Measurements from ENCODE around the gene TBC1D10B. TPM values are rescaled to one million over a fixed set of nuclear protein-coding genes. Genes with fewer than 3 reads are reported as not detected.
A peak's percentile ranks its signal among the peaks of the same experiment; 100 is the strongest.

Gene TBC1D10B
- total and polyA plus RNA-seq, 7 donors, result 24.5 to 50.0 (median 31.6) TPM

DNA sequence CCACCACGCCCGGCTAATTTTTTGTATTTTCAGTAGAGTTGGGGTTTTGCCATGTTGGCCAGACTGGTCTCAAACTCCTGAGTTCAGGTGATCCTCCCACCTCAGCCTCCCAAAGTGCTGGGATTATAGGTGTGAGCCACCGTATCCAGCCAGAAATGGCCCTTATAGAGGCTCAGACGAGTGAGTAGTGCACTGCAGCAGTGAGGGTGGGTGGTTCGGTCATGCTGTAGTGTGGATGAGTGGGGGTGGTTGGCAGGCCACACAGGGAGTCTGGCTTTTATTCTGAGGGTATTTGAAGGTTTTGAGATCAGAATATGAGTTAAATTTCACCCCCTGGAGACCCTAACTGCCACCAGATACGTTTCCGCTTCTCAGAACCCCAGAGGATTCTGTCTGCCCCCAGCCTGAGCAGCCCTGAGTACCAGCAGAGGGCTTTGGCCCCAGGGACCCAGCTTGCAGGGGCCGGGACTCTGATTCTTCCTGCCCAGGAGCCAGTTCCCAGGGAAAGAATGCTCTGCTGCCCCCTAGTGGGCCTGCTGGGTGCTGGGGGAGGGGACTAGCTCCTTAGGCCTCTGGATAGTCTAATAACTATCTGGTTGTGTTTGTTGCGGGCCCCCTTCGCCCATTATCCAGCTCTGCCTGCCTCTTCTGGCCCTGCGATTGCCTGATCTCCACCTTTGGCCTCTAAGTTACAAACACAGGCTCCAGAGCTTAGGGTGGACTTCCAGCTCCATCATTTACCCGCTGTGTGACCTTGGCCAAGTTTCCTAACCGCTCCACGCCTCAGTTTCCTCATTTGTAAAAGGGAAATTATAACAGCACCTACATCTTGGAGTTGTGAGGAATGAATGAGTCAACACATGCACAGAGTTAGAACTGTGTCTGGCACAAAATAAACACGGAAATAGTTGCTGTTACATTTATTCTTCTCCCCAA lies 39.1 kb upstream of the TBC1D10B start:
- TF ChIP-seq CTCF (IDR thresholded peaks at IDR 0.05), result peak; percentile 96
- no peaks in the 10 kb centered on the region for H3K9me3 ChIP-seq
- intact Hi-C loops (cut with DNase I), result loop anchor here in 1 of 2 donors (5.0 to 10.0 kb wide), 2 partner anchors 37 to 315 kb away; partner anchors contain the start of genes MYL11, TBC1D10B, TBX6 and YPEL3
- H3K27me3 ChIP-seq (ENCODE audit: insufficient read depth in 3 of 3, low read length in 2 of 3), result no peaks in the 10 kb centered on the region
- ATAC-seq (peak; percentile 76 to 78 (median 78)), DNase-seq (peak; percentile 91 to 96)
- H3K4me3 ChIP-seq, result no peak overlapping the region
- H3K36me3 ChIP-seq (ENCODE audit: insufficient read depth in 1 of 2, low read depth in 1 of 2), result peaks cover 2 to 42% of the 10 kb centered on the region in 2 donors
- no peak overlapping the region for H3K27ac ChIP-seq
- whole genome bisulfite sequencing, 3 donors, result 38 to 50% (median 41%) methylated on average over 15 of the region's 15 CpGs
- peaks cover 21% of the 10 kb centered on the region for H3K4me1 ChIP-seq

- Histone ChIP-seq H3K4me1 (peaks cover 21% of the 10 kb centered on the region), H3K36me3 (ENCODE audit: insufficient read depth in 1 of 2, low read depth in 1 of 2) (peaks cover 0 to 28% of the 10 kb centered on the region in 2 donors), H3K4me3 (peak overlapping the region; percentile 69), H3K9me3 (no peaks in the 10 kb centered on the region), H3K27me3 (ENCODE audit: insufficient read depth in 3 of 3, low read length in 2 of 3) (no peaks in the 10 kb centered on the region), H3K27ac (peak overlapping the region; percentile 83)
- no peak for TF ChIP-seq CTCF (IDR thresholded peaks at IDR 0.05)
- ATAC-seq, result peak in 2 of 4 donors; percentile 41 to 43
- DNase-seq, result no peak
- 9 to 36% (median 14%) methylated on average over 7 to 19 of the region's 19 CpGs for WGBS, 3 donors
- intact Hi-C loops (cut with DNase I), result loop anchor here in 1 of 2 donors (5.0 to 10.0 kb wide), 2 partner anchors 36 to 313 kb away; partner anchors contain the start of genes MYL11, TBC1D10B, TBX6 and YPEL3
Observed at GRCh38 chr16:30407804-30408534, 37.7 kb upstream of the TBC1D10B start.

GRCh38 chr16:30407102-30407803 lies 37.0 kb upstream of the TBC1D10B start, which contains the start of gene ZNF771:
Gene ZNF771, plus strand, starts transcription at chr16:30407606. Its CDS starts 448 bp downstream, at chr16:30408054.
- ATAC-seq, result peak; percentile 94 to 97 (median 94)
- TF ChIP-seq CTCF (IDR thresholded peaks at IDR 0.05), result no peak
- intact Hi-C loops (cut with DNase I), result loop anchor here in 1 of 2 donors (5.0 to 10.0 kb wide), 2 partner anchors 35 to 312 kb away; partner anchors contain the start of genes MYL11, TBC1D10B, TBX6 and YPEL3
- Histone ChIP-seq H3K27me3 (ENCODE audit: insufficient read depth in 3 of 3, low read length in 2 of 3) (no peaks in the 10 kb centered on the region), H3K4me1 (peaks cover 21% of the 10 kb centered on the region), H3K4me3 (peak within 1 kb of the TSS; percentile 69), H3K27ac (peak within 1 kb of the TSS; percentile 83), H3K9me3 (no peaks in the 10 kb centered on the region), H3K36me3 (ENCODE audit: insufficient read depth in 1 of 2, low read depth in 1 of 2) (peaks cover 0 to 22% of the 10 kb centered on the region in 2 donors)
- DNase-seq, result peak; percentile 96 to 97
- WGBS, 3 donors, result 0 to 1% (median 1%) methylated on average over 38 to 65 of the region's 65 CpGs

- Histone ChIP-seq H3K4me3 (peak overlapping the region; percentile 69), H3K9me3 (no peaks in the 10 kb centered on the region), H3K4me1 (peaks cover 21% of the 10 kb centered on the region), H3K27ac (peak overlapping the region; percentile 83), H3K27me3 (ENCODE audit: insufficient read depth in 3 of 3, low read length in 2 of 3) (no peaks in the 10 kb centered on the region), H3K36me3 (ENCODE audit: insufficient read depth in 1 of 2, low read depth in 1 of 2) (peaks cover 0 to 17% of the 10 kb centered on the region in 2 donors)
- ATAC-seq, result peak in 1 of 4 donors; percentile 2
- no peak for DNase-seq
- 14 to 19% (median 17%) methylated on average over 14 of the region's 14 CpGs for WGBS, 3 donors
- intact Hi-C loops (cut with DNase I), result loop anchor here in 1 of 2 donors (1.0 to 10.0 kb wide), 3 partner anchors 21 to 312 kb away; partner anchors contain the start of genes MYL11, TBC1D10B, TBX6 and YPEL3
- no peak for TF ChIP-seq CTCF (IDR thresholded peaks at IDR 0.05)
Observed at GRCh38 chr16:30406795-30407101, 36.5 kb upstream of the TBC1D10B start.
